T follicular helper cell (primary cell): ENCODE results near the gene FSD2.
"Not testable (repeated sequence)": the region's sequence is repeated elsewhere in the genome, so short reads cannot be mapped to it uniquely, and the experiment has no call there.

Experiments used
- DNase-seq: peaks from one replicate; pipeline ENCODE4 v3.0.0-alpha.2; 2020; ENCODE audit warnings: low read depth

The FSD2 gene

DNA sequence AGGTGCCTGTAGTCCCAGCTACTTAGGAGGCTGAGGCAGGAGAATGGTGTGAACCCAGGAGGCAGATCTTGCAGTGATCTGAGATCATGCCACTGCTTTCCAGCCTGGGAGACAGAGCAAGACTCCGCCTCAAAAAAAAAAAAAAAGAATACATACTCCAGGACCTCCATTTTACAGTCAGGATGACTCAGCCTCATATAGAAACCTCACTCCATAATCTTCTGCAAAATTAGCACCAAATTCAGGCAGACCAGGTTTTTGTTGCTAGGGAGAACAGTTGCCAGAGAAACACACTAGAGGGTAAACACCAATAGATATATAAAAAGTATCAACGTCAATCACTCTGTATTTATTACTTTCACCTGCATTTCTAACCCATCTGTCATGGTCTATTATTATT is 67.9 kb downstream of the FSD2 start:
- DNase-seq, result no peak

- no peak for DNase-seq
Measured at GRCh38 chr15:82731527-82731926, 74.3 kb downstream of the FSD2 start.

DNA sequence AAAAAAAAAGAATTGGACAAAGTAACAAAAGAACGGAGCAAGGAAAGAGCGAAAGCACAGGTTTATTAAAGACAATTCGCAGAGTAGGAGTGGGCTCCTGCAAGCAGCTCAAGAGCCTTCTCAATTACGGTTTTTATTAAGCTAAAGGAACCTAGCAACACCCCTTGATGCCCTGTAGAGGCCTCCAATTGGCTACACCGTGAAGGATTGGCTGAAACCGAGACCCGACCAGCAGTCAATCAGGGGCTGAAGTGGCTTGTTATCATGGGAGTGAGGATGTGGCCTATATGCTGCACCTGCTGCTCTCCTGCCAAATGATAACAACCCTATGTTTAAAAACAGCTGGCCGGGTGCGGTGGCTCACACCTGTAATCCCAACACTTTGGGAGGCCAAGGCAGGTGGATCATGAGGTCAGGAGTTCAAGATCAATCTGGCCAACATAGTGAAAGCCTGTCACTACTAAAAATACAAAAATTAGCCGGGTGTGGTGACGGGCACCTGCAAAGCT is 75.8 kb downstream of the FSD2 start:
- no peak for DNase-seq

- no peak for DNase-seq
Measured at GRCh38 chr15:82726816-82727215, 79.1 kb downstream of the FSD2 start.

GRCh38 chr15:82715003-82715402 is 90.9 kb downstream of the FSD2 start:
- DNase-seq, result no peak

DNA sequence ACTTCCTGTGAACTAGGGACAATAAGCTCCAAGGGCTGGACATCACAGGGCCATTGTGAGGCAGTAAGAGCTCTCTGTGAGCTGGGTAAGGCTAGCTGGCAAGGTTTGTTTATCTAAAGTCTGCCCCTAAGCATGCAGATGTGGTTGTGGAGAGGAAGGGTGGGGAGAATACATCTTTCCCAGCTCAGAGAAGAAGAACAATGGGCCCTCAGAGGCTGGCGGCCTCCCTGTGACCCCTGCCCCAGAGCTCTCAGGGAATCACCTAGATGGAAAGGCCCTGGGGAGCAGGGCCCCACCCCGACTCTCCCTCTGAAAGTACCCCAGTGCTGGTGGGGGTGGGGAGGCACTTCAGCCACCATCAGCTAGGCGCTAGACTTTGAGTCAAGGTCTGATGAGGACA is 91.9 kb downstream of the FSD2 start:
- DNase-seq, result no peak

DNA sequence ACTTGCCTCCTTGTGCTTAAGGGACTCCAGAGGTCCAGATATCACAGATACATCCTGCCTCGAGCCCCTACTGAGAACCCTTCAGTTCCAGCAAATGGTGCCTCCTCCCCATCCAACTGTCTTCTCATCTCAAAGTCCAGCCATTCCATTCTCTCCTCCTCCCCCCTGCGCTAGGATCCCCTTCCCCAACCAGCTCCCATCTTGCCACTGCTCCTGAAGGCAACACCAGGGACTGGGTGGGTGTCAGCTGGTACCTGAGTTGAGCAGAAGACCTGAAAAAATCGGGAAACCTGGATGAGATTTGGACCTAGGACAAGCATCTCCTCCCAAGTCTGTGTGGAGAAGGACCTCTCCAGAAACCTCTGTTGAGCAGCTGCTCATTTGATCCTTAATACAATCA is 93.8 kb downstream of the FSD2 start:
- DNase-seq, result no peak

DNA sequence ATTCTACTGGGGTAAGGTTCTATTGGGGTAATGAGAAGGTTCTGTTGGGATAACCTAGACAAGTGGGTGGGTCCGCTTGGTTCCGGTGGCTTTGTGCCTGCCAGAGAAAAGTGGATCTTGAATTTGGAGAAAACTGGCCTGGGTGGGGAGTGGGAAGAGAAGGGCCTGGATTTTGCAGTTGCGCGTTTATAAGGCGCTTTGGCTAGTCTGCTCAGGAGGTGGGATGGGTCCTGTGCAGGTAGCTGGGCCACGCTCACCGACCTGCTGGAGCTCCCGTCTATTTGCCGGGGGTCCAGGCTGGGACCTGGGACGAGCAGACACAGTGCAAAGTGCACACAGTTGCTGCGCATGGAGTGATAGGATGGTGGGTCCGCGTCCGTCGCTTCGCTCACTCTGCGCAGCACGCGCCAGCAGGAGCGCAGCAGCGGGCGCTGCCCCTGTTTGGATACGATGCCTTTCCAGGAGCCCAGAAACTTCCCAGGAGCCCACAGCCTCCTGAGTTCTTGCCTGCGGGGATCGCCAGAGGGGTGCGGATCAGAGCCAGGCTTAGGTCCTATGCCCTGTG is 94.9 kb downstream of the FSD2 start:
- no peak for DNase-seq

- no peak for DNase-seq
Measured at GRCh38 chr15:82710208-82710555, 95.7 kb downstream of the FSD2 start.

DNA sequence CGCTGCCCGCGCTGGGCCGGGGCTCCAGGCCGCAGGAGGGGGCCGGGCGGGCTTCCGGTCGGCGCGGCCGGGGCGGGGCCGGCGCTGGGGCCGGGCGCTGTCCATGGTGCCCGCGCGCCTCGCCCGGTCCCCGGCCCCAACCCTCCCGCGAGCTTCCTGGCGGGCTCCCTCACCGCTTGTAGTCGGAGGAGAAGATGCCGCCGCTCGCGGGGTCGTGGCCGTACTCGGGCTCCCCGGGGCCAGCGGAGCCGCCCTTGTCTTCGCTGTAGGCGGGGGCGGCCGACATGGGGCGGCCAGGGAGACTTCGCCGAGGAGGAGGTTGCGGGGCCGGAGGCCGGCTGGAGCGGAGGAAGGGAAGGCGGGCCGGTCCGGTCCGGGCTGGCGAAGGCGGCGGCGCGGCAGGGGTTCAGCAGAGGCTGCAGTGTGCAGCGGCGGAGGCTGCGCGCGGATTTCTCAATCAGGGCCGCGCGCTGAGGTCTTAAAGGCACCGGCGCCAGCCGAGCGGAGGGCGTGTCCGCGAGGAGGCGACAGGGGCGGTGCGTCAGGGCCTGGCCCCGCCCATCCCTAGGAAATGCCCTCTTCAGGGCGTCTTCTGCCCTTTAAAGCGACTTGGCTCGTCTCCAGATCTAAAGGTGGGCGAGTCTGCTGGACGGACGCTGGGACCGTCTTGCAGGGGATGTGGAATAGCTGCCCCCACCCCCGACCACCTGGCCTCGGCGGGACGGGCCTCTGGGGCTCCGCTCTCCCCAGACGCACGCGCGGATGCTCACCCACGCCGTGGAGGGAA is 96.3 kb downstream of the FSD2 start, which contains the start of gene AP3B2:
AP3B2 (minus strand) TSS at position 455 of the 787 bp plus-strand sequence; CDS start at position 286, 169 bp downstream.
- peak; percentile 53 for DNase-seq

DNA sequence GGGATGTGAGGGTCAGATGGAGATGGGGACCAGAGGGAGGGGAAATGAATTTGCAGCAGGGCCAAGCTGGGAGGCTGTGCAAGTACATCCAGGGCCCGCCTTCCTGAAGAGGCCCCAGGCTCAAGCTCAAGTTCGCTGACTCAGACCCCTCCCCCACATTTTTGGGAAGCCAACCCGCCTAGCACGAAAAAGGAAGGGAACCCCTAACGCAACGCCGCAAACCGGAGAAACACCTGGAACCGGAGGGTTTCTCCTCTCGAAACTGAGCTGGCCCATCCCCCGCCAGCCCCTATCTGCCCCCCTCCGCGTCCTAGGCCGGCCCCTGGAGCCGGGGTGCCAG is 96.8 kb downstream of the FSD2 start:
- no peak for DNase-seq

DNA sequence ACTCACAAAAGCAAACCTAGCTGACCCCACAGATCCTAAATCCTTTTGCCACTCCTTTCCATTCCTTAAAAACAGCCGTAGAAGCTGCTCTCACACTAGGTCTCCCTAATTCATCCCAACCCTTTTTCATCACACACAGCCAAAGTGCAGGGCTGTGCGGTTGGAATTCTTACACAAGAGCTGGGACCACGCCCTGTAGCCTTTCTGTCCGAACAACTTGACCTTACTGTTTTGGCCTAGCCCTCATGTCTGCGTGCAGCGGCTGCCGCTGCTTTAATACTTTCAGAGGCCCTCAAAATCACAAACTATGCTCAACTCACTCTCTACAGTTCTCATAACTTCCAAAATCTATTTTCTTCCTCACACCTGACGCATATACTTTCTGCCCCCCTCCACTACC is 100.0 kb downstream of the FSD2 start:
- DNase-seq, result not testable (repeated sequence)
